Measurements from ENCODE around the gene RILPL1.
"Not testable (repeated sequence)": the region's sequence is repeated elsewhere in the genome, so short reads cannot be mapped to it uniquely, and the experiment has no call there.

The RILPL1 gene

DNA sequence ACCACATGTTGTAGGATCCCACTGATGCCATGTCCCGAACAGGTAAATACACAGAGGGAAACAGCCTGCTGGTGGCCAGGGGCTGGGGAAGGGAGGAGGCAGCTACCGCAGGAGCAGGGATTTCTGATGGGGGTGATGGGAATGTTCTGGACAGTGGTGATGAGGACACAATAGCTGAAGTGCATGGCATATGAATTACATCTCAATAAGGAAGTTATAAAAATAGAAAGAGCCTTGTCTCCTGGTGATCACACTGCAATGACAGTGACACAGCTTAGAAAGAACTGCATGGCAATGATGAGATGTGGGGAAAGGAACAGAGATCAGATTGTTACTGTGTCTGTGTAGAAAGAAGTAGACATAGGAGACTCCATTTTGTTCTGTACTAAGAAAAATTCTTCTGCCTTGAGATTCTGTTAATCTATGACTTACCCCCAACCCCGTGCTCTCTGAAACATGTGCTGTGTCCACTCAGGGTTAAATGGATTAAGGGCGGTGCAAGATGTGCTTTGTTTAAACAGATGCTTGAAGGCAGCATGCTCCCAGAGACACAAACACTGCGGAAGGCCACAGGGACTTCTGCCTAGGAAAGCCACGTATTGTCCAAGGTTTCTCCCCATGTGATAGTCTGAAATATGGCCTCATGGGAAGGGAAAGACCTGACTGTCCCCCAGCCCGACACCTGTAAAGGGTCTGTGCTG, 41.0 kb downstream of the RILPL1 start:
- not testable (repeated sequence) for DNase-seq

DNA sequence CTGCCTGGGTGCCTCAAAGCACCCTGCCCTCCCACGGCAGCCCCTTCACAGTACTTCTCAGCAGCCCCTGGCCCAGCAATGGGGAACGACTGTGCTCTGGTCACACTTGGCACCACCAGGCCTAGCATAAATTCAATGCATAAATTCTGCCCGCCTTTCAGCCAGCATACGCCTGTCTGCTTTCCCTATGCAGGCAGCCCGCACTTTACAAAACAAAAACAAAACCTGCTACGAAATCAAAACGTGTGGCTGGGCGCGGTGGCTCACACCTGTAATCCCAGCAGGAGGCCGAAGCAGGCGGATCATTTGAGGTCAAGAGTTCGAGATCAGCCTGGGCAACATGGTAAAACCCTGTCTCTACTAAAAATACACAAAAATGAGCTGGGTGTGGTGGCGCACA, 42.0 kb downstream of the RILPL1 start:
- DNase-seq = no peak

- no peak for DNase-seq
These were observed 42.5 kb downstream of the RILPL1 start for GRCh38 chr12:123491056-123491455.

GRCh38 chr12:123490089-123490488, 43.4 kb downstream of the RILPL1 start:
- DNase-seq = no peak

GRCh38 chr12:123489580-123489979, 43.9 kb downstream of the RILPL1 start:
- DNase-seq = no peak

- no peak for DNase-seq
These were observed 44.8 kb downstream of the RILPL1 start for GRCh38 chr12:123488539-123489230.

DNA sequence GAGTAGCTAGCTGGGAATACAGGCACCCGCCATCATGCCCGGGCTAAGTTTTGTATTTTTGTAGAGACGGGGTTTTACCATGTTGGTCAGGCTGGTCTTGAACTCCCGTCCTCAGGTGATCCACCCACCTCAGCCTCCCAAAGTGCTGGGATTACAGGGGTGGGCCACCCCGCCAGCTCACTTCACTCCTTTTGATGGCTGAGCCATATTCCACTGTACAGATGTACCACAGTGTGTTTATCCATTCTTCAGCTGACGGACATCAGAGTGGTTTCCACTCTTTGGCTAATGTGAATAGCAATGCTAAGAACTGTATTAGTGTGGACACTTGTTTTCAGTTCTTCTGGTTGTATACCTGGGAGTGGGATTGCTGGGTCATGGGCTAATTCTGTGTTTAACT, 46.1 kb downstream of the RILPL1 start:
- DNase-seq = no peak

- no peak for DNase-seq
These were observed 47.8 kb downstream of the RILPL1 start for GRCh38 chr12:123485756-123486155.

- no peak for DNase-seq
These were observed 49.8 kb downstream of the RILPL1 start for GRCh38 chr12:123483602-123484248.

GRCh38 chr12:123482876-123483275, 50.6 kb downstream of the RILPL1 start:
- no peak for DNase-seq

- not testable (repeated sequence) for DNase-seq
These were observed 52.3 kb downstream of the RILPL1 start for GRCh38 chr12:123481251-123481650.

GRCh38 chr12:123479442-123480180, 53.9 kb downstream of the RILPL1 start:
- no peak for DNase-seq

GRCh38 chr12:123478762-123479161, 54.8 kb downstream of the RILPL1 start:
- DNase-seq = no peak

- DNase-seq = no peak
These were observed 55.5 kb downstream of the RILPL1 start for GRCh38 chr12:123478069-123478468.

DNA sequence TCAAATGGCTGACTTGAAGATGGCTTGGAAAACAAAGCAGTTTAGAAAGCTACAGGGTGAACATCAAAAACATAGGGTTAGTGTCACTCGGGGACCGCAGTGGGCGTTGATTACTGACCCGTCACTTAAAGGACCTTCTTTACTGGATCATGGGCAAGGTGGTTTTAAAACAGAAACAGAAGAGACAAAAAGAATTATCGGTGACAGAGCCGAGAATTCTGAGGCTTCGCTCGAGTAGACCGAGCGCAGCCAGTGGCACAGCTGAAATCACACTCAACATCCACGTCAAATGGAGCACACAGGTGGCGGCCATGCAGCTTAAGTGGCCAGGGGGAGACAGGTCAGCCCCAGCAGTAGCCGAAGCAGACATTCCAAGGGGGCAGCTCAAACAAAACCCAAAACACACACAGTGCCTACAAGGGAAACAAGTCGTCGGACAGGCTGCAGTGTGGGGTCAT, 58.2 kb downstream of the RILPL1 start:
- peak; percentile 72 for DNase-seq

- DNase-seq = peak; percentile 73
These were observed 58.9 kb downstream of the RILPL1 start for GRCh38 chr12:123474485-123475245.

DNA sequence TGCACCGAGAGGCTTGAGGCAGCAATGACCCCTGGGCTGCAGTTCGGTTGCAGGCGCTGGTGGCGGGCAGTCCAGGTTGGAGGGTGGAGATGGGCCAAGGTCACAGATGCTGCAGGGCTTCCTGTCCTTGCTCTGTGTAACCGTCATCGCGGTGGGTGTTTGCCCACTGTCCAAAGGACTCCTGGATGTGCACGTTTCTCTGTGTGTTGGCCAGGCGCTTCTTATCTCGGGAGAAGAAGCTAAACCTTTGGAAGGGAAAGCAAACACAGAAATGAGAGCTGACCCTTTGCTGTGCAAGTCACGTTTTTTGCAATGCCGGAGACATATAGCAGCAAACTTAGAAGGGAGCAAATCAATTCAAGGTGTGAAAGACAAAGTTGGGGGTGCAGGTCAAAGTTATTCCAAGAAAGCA, 61.1 kb downstream of the RILPL1 start:
- DNase-seq = no peak

DNA sequence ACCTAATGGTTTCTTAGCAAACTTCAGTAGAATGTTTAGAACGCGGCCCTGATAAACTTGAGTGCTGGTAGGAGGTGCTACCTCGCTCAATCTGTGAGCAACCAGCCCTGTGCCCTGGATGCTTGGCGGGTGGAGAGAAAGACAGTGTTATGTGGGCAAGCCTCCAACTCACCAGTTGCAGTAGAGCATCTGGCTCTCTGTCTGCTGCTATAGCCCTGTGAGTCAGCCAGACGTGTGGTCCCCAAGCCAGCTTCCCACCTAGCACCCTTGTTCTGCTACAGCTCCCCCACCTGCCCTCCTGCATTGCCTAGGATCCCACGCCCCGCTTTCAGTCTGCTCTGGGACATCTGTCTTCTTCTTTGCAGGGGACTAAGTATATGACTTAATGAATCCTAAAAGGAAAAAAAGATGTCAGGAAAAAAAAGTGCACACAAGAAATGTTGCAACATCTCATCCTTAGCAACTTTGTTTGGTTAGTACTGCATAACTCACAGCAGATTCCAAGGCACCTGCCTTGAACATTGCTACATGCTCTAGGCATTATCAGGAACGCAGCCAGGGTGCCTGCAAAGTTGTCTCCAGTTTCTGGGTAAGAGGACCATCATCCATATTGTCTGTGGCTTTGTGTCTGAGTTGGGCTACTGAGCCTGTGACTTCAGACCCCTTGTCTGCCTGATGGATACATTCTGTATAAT, 62.0 kb downstream of the RILPL1 start:
- no peak for DNase-seq

DNA sequence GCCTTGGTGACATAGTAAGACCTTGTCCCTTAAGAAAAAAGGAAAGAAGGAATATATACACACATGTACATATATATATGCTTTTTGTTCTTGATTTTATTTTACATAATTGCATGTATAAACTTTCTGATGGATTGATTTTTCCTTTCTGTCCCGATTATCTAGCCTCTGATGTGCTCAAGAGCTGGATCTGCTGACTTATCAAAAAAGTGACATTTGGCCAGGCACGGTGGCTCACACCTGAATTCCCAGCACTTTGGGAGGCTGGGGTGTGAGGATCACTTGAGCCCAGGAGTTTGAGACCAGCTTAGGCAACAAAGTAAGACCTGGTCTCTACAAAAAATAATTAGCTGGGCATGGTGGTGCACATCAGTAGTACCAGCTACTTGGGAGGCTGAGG, 63.5 kb downstream of the RILPL1 start:
- no peak for DNase-seq

GRCh38 chr12:123468786-123469185, 64.7 kb downstream of the RILPL1 start:
- no peak for DNase-seq

DNA sequence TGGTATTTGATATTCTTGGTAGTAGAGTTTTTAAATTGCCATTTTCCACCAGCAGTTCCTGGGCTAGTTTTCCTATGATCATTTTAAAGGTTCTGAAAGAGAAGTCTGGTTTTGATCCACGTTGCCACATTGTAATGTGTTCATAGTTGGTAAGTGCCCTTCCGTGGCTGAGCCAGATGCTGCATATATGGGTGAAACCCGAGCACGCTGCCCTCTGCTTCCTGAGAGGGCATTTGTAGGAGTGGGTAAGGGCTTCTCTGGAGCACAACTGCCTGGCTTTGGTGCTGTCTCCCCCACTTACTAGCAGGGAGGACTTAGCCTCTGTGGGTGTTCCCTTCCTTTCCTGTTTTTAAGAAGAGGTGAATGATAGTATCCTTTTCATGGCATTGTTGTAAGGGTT, 68.4 kb downstream of the RILPL1 start:
- DNase-seq = no peak

GRCh38 chr12:123463174-123463573, 70.3 kb downstream of the RILPL1 start:
- not testable (repeated sequence) for DNase-seq

Data from NCI-H510A treated with DMSO at 0.1 percent for 48 hours (cell line).